Measurements from ENCODE around the gene KIF21B. TPM values are rescaled to one million over a fixed set of nuclear protein-coding genes. Genes with fewer than 3 reads are reported as not detected.

The KIF21B gene, protein sequence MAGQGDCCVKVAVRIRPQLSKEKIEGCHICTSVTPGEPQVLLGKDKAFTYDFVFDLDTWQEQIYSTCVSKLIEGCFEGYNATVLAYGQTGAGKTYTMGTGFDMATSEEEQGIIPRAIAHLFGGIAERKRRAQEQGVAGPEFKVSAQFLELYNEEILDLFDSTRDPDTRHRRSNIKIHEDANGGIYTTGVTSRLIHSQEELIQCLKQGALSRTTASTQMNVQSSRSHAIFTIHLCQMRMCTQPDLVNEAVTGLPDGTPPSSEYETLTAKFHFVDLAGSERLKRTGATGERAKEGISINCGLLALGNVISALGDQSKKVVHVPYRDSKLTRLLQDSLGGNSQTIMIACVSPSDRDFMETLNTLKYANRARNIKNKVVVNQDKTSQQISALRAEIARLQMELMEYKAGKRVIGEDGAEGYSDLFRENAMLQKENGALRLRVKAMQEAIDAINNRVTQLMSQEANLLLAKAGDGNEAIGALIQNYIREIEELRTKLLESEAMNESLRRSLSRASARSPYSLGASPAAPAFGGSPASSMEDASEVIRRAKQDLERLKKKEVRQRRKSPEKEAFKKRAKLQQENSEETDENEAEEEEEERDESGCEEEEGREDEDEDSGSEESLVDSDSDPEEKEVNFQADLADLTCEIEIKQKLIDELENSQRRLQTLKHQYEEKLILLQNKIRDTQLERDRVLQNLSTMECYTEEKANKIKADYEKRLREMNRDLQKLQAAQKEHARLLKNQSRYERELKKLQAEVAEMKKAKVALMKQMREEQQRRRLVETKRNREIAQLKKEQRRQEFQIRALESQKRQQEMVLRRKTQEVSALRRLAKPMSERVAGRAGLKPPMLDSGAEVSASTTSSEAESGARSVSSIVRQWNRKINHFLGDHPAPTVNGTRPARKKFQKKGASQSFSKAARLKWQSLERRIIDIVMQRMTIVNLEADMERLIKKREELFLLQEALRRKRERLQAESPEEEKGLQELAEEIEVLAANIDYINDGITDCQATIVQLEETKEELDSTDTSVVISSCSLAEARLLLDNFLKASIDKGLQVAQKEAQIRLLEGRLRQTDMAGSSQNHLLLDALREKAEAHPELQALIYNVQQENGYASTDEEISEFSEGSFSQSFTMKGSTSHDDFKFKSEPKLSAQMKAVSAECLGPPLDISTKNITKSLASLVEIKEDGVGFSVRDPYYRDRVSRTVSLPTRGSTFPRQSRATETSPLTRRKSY (N-terminal part only)
- 1 to 10 TPM; 1.2 to 1.9 (median 1.6) TPM for total RNA-seq

DNA sequence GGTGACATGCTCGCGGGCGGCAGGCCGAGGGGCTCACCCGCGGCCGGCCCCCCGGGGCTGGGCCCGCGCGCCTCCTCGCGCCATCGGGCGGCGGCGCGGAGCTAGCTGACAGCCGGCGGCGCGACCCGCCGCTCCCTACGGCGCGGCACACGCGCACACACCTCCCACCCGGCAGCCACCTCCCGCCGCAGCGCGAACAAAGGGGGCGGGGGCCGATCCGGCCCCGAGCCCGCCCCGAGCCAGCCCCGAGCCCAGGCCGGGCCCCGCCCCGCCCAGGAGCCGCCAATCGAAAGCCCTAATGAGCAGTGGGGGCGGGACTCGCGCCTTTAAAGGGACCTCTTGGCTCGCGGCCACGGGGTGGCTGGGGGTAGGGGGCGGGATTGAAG lies at the start of gene KIF21B:
TSS of gene KIF21B (minus strand) at position 198 of the 386 bp plus-strand sequence. CDS start 331 bp downstream, outside the sequence.
- Histone ChIP-seq H3K27ac (peak within 1 kb of the TSS in 3 of 4 donors; percentile 28 to 72 (median 58)), H3K4me1 (peaks cover 0 to 72% (median 20%) of the 10 kb centered on the region in 3 donors), H3K9me3 (no peaks in the 10 kb centered on the region), H3K36me3 (no peaks in the 10 kb centered on the region), H3K4me3 (peak within 1 kb of the TSS; percentile 49 to 68), H3K27me3 (peaks cover 11% of the 10 kb centered on the region)
- TF ChIP-seq POLR2A (IDR thresholded peaks at IDR 0.05) (peak in 1 of 2 donors; percentile 9), POLR2AphosphoS5 (IDR thresholded peaks at IDR 0.05) (no peak), EP300 (IDR thresholded peaks at IDR 0.05) (no peak)
- TF ChIP-seq, protein P1, sequence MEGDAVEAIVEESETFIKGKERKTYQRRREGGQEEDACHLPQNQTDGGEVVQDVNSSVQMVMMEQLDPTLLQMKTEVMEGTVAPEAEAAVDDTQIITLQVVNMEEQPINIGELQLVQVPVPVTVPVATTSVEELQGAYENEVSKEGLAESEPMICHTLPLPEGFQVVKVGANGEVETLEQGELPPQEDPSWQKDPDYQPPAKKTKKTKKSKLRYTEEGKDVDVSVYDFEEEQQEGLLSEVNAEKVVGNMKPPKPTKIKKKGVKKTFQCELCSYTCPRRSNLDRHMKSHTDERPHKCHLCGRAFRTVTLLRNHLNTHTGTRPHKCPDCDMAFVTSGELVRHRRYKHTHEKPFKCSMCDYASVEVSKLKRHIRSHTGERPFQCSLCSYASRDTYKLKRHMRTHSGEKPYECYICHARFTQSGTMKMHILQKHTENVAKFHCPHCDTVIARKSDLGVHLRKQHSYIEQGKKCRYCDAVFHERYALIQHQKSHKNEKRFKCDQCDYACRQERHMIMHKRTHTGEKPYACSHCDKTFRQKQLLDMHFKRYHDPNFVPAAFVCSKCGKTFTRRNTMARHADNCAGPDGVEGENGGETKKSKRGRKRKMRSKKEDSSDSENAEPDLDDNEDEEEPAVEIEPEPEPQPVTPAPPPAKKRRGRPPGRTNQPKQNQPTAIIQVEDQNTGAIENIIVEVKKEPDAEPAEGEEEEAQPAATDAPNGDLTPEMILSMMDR (IDR thresholded peaks at IDR 0.05) = no peak
- peak; percentile 86 for ATAC-seq
- WGBS, 2 donors (ENCODE audit: low coverage in 1 of 2) = no CpG with 5 or more reads among the region's 53 CpGs

DNA sequence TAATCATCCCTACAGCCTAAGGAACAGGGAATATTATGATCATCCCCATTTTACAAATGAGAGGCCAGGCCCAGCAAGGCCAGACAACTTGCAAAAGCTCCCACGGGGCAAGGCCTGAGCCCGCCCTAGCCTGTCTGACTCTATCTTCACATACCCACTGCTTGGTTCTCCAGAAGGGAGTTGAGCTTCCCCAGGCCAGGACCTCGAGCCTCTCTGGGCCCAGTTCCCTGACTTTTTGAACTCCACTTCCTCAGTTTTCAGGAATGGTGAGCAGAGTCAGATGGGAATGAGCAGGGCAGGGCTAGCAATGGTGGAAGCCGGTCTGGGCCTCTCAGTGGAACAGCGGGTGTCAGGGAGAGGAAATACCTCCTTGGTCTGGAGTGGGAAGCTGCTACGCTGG lies 49.4 kb upstream of the KIF21B start:
- H3K9me3 ChIP-seq = no peaks in the 10 kb centered on the region
- H3K27me3 ChIP-seq = no peaks in the 10 kb centered on the region
- no peak overlapping the region for H3K4me3 ChIP-seq
- no peak overlapping the region for H3K27ac ChIP-seq
- no peak for ATAC-seq
- WGBS, 2 donors (ENCODE audit: low coverage in 1 of 2) = 63 to 100% methylated on average over 1 to 4 of the region's 6 CpGs
- TF ChIP-seq POLR2A (IDR thresholded peaks at IDR 0.05) (no peak), POLR2AphosphoS5 (IDR thresholded peaks at IDR 0.05) (no peak), EP300 (IDR thresholded peaks at IDR 0.05) (no peak)
- TF ChIP-seq, protein P1 (IDR thresholded peaks at IDR 0.05) = no peak
- no peaks in the 10 kb centered on the region for H3K4me1 ChIP-seq
- no peaks in the 10 kb centered on the region for H3K36me3 ChIP-seq

DNA sequence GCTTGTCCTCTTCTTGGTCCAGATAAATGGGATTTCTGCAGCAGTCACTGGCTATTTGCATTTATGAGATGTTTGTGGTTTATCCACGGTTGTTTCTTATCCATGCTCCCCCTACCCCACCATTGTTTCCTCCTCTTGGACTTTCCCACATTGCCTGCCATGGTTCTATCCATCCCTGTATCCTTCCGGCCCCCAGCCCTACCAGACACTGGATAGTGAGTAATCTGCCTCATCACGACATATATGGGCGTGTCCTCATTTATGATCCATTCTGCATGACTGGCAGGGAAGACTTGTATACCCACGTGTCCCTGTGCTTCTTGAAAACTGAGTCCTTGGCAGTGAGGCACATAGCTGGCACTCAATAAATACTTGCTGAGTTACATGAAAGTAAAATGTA lies 48.6 kb upstream of the KIF21B start:
- ATAC-seq = no peak
- Histone ChIP-seq H3K36me3 (no peaks in the 10 kb centered on the region), H3K27me3 (no peaks in the 10 kb centered on the region), H3K9me3 (no peaks in the 10 kb centered on the region), H3K4me3 (no peak overlapping the region), H3K4me1 (no peaks in the 10 kb centered on the region), H3K27ac (no peak overlapping the region)
- TF ChIP-seq, protein P1 (IDR thresholded peaks at IDR 0.05) = no peak
- WGBS, 2 donors (ENCODE audit: low coverage in 1 of 2) = 85 to 95% methylated on average over 2 to 4 of the region's 5 CpGs

DNA sequence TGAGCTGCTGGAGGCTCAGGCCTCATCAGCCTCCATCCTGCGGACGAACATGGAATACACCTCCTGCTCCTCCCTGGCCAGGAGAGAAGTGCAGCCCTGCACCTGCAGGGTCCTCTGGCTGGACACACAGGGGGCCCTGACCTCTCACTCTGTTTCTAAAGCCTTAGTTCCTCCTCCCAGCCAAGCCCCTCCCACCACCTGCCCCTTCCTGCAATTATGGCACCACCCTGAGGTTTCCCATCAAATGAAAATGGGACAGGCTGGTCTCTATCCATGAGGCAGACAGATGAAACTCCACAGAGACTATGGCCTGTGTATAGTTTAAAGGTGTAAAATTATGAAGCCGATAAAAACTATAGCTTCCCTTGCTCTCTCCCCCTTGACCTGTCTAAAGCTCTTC lies 46.1 kb upstream of the KIF21B start:
- no peak overlapping the region for H3K4me3 ChIP-seq
- TF ChIP-seq POLR2A (IDR thresholded peaks at IDR 0.05) (no peak), EP300 (IDR thresholded peaks at IDR 0.05) (no peak), POLR2AphosphoS5 (IDR thresholded peaks at IDR 0.05) (no peak)
- TF ChIP-seq, protein P1 (IDR thresholded peaks at IDR 0.05) = no peak
- H3K27me3 ChIP-seq = no peaks in the 10 kb centered on the region

More for the DNA sequence above, 46.1 kb upstream of the KIF21B start:
- ATAC-seq = no peak
- WGBS, 2 donors (ENCODE audit: low coverage in 1 of 2) = 73 to 83% methylated on average over 1 to 2 of the region's 3 CpGs
- H3K4me1 ChIP-seq = no peaks in the 10 kb centered on the region
- H3K36me3 ChIP-seq = no peaks in the 10 kb centered on the region
- H3K27ac ChIP-seq = no peak overlapping the region
- no peaks in the 10 kb centered on the region for H3K9me3 ChIP-seq
